NCI-H146 (cell line): Measurements from ENCODE around the gene FCGR1A.
"Not testable (repeated sequence)": the region's sequence is repeated elsewhere in the genome, so short reads cannot be mapped to it uniquely, and the experiment has no call there.

Experiments
- DNase-seq: peaks from one replicate; lab custom pipeline; 2025; lab: John Stamatoyannopoulos, UW

FCGR1A gene

GRCh38 chr1:149782600-149782999 lies at the start of gene FCGR1A:
Gene FCGR1A (plus strand): TSS chr1:149782694. CDS start chr1:149782744, 50 bp downstream.
- DNase-seq, result not testable (repeated sequence)

DNA sequence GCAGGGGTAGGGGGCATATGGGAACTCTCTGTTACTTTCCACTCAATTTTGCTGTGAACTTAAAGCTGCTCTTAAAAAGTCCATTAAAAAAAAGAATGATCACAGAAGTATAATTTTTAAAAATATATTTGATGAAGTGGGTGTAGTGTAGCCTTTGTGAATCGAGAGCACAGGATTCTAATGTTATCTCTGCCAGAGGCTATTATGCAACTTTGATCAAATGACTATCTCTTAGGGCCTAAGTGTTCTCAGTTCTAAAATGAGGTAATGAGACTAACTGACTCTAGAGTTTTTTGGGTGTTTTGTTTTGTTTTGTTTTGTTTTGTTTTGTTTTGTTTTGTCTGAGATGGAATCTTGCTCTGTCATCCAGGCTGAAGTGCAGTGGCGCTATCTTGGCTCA lies 49.7 kb upstream of the FCGR1A start:
- not testable (repeated sequence) for DNase-seq

DNA sequence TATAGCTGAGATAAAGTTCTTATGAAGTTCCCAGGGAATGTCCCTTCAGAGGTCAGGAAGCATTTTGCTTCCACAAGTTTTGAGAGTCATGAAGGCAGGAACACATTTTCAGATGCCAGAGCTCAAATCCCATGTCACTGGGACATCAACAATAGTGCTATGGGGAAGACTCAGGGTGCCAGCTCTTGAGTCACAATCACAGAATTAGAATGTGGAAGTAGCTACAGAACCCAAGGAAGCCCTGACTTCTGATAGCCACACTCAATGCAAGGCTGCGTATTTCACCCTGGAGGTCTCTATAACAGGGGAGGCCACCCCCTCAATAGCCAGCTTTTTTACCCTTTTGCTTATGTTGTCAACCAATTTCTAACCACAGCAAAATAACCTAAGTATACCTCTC lies 47.8 kb upstream of the FCGR1A start:
- DNase-seq, result not testable (repeated sequence)

DNA sequence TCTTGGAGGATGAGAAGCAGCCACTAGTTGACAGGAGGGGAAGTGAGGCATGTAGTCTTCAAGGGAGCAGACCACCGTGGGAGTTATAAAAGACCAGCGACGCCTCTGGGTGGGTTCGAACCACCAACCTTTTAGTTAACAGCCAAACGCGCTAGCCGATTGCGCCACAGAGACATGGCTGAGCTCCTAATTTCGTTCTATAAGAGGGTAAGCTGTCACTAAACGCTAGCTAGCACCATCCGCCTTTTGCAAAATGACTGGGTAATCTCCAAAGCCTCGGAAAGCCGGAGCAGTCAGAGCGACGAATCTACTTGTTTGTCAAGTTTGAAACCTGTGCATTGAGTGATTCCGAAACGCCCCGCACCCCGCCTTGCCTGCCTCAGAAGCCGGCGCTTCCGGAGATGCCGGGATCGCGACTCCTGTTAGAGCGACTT lies 42.3 kb upstream of the FCGR1A start:
- DNase-seq, result peak; percentile 71

DNA sequence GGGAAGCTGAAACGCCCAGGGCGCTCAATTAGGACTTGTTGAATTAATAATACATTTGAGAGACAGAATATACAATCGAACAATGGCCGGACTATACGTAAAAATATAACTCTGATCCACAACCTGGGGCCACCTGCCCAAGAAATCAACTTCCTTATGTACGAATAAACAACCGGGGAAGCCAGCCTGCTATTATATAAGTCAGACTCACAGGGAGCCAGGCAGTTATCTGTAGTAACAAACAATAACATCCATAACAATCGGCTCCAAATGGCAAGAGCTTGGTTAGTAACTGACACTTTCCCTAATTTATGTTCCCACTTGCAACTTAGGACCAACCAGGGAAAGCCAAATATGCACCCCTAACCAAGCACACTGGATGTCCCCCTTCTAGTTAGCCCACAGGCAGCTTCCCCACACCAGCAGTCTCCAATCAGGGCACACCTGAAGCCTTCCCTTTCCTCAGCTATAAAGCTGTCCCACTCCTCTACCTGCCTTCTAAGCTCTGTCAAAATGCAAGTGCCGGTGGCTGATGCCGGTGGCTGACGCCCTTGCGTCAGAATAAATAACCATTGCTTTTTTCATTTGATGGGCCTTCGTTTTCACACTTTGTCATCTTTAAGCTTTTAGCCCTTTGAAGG lies 41.8 kb upstream of the FCGR1A start:
- not testable (repeated sequence) for DNase-seq

- DNase-seq, result not testable (repeated sequence)
Observed at GRCh38 chr1:149741914-149742313, 40.6 kb upstream of the FCGR1A start.

DNA sequence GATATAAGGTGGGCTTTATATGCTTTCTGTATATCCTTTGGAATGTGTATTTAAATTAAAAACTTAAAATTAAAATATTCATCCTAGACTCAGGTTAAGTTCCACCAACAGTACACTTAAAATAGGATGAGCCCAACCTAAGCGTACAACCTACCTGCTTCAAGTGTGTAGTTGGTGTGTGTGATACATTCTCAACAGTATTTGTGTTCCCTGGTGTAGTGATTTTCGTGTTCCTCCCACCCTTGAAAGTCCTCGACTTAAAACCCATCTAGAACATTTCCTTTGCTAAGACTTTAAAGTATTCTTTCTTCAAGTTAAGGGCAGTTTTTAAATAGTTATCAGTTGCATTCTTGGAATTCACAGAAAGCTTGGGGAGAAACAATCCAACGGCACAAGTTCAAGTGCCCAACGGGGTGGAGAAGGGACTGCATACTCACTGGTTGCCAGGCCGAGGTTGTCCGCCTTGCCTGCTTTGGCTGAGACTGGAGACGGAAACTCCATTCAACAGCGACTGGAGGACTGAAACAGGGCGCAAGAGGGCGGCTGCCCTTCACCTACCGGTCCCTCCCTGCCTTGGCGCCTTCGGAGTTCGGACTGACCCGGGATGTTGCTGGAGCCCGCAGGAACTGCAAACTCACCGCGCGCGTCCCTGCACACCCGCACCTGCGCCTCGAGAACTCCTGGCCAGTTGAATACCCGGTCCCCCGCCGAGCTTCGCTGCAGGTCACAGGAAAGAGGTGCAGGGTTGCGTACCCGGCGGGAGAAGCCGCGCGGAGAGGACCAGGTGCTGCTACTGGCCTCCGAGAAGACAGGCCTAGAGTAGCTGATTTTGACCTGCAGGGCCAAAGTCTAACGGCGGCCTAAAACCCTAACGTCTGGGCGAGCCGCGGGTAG lies 35.8 kb upstream of the FCGR1A start:
- not testable (repeated sequence) for DNase-seq

DNA sequence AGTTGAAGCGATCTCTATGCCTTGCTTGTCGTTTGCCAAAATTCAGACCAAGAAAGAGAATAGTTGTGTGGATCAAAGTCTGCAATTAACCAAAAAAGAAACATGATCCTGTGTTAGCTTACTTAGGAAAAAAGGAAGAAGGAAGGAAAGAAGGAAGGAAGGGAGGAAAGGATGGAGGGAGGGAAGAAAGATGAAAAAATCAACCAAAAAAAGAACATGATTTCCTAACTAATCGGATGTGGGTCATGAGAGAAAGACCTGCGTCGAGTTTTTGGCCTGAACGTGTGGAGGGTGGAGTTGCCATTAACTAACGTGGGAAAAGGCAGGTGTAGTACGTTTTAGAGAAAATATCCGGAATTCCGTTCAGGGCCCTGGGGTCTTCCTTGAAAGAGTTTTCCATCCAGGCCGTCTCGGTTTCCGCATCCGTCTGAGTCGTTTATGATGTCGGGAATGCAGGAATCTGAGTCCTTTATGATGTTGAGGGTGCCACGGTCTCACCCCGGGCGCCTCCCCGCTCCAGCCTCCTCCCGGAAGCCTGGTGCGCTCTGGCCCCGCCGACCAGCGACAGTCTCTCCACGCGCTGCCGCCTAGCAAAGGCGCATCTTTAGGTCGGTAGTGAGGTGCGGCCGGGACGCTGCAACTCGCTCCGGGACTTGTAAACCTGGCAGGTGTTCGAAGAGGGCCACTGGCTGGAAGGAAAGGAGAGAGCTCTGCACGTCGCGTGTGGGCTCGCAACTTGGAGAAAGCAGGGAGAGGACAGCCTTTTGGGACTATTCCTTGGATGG lies 34.9 kb upstream of the FCGR1A start:
- DNase-seq, result not testable (repeated sequence)

DNA sequence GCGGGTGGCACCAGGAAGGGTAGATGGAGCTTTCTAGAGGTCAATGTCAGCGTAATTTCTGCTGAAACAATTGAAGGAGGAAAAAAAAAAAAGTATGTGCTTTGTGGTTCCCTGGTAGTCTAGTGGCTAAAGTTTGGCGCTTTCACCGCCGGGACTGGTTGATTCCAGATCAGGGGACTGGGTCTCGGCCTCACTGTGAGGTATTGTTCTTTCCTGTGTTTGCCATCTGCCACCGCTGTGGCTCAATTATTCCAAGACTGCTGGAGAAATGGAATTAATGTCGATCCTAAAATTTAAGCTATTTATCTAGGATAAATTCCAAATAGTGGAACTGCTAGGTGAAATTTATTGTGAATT lies 34.4 kb upstream of the FCGR1A start:
- DNase-seq, result not testable (repeated sequence)

GRCh38 chr1:149750562-149750961 lies 31.9 kb upstream of the FCGR1A start:
- not testable (repeated sequence) for DNase-seq

- DNase-seq, result not testable (repeated sequence)
Observed at GRCh38 chr1:149752186-149752585, 30.3 kb upstream of the FCGR1A start.

DNA sequence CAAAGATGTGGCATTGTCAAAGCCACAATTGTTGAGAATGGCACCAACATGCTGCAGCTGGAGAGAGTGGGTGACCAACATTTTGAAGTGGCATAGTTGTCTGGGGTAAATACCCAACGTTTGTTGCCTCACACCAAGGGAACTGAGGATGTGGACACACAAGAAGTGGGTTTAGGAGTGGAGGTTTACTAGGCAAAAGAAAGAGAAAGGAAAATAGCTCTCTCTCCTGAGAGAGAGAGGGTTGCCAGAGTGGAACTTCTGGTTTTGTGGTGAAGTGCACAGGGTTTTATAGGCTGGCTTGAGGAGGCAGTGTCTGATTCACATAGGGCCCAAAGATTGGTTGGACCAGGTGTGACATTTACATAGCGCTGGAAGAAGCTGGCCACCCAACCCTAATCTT lies 29.0 kb upstream of the FCGR1A start:
- DNase-seq, result not testable (repeated sequence)

- not testable (repeated sequence) for DNase-seq
Observed at GRCh38 chr1:149755294-149755693, 27.2 kb upstream of the FCGR1A start.

GRCh38 chr1:149762294-149762693 lies 20.2 kb upstream of the FCGR1A start:
- not testable (repeated sequence) for DNase-seq

GRCh38 chr1:149764087-149764800 lies 18.2 kb upstream of the FCGR1A start:
- not testable (repeated sequence) for DNase-seq

DNA sequence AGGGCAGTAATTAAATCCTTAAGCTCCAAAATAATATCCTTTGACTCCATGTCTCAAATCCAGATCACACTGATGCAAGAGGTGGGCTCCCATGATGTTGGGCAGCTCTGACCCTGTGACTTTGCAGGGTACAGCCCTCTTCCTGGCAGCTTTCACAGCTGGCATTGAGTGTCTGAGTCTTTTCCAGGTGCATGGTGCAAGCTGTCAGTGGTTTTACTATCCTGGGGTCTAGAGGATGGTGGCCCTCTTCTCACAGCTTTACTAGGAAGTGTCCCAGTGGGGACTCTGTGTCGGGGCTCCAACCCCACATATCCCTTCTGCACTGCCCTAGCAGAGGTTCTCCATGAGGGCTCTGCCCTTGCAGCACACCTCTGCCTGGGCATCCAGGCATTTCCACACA lies 16.3 kb upstream of the FCGR1A start:
- DNase-seq, result not testable (repeated sequence)

DNA sequence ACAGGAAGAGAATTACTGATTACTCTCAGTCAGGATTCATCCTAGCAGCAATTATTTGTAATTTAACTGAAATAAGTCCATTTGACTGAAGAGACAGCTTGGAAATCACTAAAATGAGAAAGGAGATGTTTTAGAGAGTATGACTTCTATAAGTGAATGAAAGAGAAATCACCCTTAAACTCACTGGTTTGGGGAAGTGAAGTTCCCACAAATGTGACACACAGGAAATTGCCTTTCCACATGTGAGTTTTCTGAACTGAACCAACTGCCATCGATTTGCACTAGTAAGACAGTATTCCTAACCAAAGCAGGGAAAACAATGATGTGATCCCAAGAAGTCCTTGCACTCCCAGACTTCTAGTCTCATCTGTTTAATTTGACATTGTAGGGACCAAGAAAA lies 13.3 kb upstream of the FCGR1A start:
- not testable (repeated sequence) for DNase-seq

DNA sequence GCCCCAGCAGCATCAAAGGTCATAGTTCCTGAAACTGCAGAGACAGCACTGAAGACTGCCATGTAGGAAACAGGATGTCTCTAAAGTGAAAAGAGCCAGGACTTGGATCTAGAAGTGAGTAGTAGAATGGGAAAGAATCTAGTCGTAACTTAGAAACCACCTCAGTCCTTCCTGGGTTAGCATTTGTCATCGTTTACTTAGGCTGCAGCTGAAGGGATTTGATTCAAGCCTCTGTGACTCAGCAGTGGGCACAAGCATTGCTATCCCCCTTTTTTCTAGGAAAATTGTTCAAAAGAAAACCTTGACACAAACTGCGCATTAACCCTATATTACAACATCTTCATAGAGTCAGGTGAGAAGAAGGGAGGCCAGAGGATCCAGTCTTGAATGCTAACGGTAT lies 11.8 kb upstream of the FCGR1A start:
- DNase-seq, result not testable (repeated sequence)

DNA sequence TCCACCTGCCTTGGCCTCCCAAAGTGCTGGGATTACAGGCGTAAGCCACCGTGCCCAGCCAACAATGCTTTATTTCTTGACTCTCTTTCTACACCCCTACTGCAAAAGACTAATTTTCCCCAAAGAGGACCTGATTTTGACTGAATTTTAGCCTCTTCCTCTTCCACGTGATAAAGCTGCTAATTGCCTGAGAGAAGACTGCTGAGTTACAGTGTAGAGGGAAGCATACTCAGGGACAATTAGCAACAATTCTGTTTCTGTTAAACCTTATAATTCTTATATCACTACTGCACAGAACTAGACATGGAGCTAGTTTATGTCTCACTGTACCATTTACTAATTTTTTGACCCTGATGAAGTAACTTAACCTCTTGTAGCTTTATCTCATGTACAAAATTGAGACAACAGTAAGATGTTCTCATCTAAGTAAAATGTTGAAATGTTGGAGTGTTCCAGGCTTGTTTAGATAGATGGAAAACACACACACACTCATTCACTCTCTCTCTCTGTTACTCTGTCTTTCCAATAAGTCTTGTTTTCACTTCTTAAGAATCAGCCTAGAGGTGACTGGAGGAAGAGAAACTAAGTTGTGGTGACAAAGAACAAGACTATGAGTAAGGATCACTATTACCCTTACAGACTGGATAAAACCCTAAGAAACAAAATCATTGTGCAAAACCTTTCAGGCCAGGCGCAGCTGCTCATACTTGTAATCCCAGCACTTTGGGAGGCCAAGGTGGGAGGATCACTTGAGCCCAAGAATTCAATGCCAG lies 10.7 kb upstream of the FCGR1A start:
- DNase-seq, result not testable (repeated sequence)

- not testable (repeated sequence) for DNase-seq
Observed at GRCh38 chr1:149775510-149776147, 6.9 kb upstream of the FCGR1A start.
